GM12891 (cell line): Measurements from ENCODE around the gene C11orf24.

ENCODE experiments used
- PAX5 ChIP-seq: IDR thresholded peaks from 2 replicates; pipeline ENCODE4 v1.6.1; 2011; ENCODE audit warnings: low read length, moderate library complexity, mild to moderate bottlenecking; ENCODE audit not compliant: insufficient read depth, severe bottlenecking
- POLR2A ChIP-seq: IDR thresholded peaks from 2 replicates; pipeline ENCODE4 v1.6.1; 2011; ENCODE audit warnings: low read depth, low read length, control low read depth
- POLR2AphosphoS5 ChIP-seq: IDR thresholded peaks from 2 replicates; pipeline ENCODE4 v1.6.1; 2011; ENCODE audit warnings: low read depth, low read length, control low read depth
- POU2F2 ChIP-seq: IDR thresholded peaks from 2 replicates; pipeline ENCODE4 v1.6.1; 2011; ENCODE audit warnings: low read depth, mild to moderate bottlenecking, control low read depth, low read length, moderate library complexity
- SPI1 ChIP-seq: IDR thresholded peaks from 2 replicates; pipeline ENCODE4 v1.6.1; 2011; ENCODE audit warnings: low read depth, low read length, control low read depth
- TAF1 ChIP-seq: IDR thresholded peaks from 2 replicates; pipeline ENCODE4 v1.6.1; 2011; ENCODE audit warnings: low read depth, low read length, control low read depth

DNA sequence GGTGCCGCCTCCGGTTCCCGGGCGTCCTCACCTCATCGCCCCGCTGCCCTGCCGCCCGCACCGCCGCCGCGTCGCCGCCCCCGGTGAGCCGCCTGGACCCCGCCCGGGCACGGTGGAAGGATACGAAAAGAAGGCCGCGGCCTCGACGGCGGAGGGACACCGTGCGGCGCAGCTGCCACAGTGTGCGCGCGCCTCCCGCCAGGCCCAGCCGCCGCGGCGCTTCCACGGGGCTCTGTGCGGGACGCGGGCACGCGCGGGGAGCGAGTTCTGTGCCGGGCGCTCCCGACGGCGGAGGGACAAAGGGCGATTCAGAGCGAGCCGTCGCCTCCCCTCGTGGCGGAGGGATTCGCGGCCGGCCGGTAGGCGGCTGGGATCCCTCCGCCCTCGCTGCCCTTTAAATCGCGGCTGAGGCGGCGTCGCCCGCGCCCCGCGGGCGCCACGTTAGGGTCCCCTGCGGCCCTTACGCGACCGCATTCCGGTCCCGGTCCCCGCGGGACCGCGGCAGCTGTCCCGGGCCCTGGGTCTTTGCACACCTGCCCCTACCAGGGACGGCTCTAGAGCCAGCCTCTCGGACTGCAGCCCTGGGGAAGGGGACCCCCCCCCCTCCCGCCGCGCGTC, 58.1 kb downstream of the C11orf24 start:
- TF ChIP-seq POLR2AphosphoS5 (peak; percentile 72; the same call in 1 of the 2 replicates), POLR2A (peak; percentile 95), PAX5 (no peak), TAF1 (peak; percentile 64; the same call in 1 of the 2 replicates), SPI1 (no peak), POU2F2 (peak; percentile 80; the same call in 1 of the 2 replicates)
